Cortex of kidney (tissue), 1 donor: Measurements from ENCODE around the gene ABLIM3.

ENCODE experiments used
- DNase-seq: peaks from one replicate; lab custom pipeline; 2025; lab: John Stamatoyannopoulos, UW

The ABLIM3 gene

DNA sequence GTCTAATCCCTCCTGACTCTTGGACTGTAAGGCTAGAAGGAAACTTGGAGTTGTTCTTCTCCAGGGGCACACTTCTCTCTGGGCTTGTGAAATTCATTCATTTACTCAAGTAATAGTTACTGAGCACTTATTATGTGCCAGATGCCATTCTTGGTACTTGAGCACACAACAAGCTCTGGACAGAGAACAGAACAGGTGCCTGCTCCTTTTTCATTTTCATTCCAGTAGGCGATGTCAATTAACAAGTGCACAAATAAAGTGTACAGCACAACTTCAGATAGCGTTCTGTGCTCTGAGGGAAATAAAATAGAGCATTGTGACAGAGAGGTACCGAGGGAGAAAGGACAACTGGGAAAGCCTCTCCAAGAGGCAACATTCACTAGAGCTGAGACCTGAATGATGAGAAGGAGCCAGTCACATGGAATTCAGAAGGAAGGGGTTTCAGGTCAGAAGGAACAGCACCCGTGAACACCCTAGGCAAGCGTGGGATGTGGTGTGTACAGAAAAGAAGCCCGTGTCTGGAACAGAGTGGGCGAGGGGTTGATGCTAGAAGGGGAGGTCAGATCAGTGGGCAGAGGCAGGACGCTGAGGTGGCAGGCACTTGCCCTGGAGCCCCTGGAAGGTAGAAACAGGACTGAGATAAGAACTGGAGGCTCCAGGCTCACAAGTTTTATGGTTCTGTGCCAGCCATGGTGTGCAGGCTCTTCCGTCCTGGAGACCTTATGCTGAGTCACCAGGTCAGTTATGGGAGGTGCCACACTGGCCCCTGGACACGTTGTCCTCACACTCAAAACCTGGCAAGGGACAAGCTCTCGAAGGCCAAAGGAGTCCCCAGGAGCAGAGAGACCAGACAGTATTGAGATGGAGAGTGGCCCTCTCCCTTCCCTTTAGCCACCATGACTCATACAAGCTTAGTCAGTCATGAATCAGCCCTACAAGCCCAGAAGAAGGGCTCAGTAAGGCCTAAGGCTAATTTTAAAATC lies 7.2 kb upstream of the ABLIM3 start:
- DNase-seq = no peak

DNA sequence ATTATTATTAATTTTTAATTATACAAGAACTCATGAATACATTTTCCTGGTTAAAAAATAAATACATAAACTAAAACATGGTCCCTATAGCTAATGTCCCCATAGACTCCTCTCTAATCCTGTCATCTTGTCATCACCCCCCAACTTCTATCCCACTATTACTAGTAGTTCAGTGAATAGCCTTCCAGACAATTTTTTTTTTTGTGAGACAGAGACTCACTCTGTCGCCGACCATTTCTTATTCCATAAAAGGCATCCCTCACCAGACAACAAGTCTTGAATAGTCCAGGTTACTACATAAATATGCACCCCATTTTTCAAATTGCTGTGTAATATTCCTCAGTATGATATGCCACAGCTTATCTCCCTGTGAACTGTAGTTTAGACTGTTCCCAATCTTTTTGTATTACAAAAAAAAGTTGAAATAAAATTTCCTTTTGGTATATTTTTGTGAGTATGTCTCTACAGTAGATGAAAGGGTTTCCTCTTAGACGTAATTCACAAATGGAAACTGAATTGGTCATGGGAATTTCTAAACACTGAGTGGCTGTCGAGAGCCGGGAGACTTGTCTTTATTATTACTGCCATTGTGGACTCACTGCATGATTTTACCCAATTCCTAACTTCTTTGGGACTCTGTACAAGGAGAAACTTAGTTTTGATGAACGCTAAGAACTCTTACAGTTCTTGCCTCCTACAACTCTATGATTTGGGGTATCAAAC lies 6.4 kb upstream of the ABLIM3 start:
- DNase-seq = no peak

DNA sequence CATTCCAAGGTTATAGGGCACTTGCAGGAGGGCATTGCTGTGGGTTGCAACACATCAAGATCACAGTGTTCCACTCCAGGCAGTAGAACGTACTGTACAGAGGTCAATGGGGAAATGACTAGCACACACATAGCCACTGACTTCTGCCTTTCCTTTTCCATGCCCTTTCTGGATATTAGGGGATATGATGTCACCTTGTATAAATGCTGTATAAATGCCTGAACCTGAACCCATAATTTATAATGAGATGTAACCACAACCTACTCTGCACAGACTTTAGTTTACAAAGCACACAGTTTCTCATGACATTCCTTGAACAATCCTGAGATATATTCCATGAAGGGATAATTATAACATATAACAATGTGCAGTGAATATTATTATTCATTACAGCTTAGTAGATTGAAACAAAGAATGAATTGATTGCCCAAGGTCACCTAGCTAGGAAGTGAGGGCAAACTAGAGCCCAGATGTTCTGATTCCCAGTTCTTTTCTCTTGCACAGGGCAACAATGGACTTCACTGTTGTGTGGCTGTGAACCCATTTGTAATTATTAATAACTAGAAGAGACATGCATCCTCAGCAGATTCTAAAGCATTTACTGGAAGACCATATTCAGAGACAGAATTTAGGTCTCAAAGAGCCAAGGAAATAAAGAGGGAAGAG lies 5.6 kb upstream of the ABLIM3 start:
- no peak for DNase-seq

DNA sequence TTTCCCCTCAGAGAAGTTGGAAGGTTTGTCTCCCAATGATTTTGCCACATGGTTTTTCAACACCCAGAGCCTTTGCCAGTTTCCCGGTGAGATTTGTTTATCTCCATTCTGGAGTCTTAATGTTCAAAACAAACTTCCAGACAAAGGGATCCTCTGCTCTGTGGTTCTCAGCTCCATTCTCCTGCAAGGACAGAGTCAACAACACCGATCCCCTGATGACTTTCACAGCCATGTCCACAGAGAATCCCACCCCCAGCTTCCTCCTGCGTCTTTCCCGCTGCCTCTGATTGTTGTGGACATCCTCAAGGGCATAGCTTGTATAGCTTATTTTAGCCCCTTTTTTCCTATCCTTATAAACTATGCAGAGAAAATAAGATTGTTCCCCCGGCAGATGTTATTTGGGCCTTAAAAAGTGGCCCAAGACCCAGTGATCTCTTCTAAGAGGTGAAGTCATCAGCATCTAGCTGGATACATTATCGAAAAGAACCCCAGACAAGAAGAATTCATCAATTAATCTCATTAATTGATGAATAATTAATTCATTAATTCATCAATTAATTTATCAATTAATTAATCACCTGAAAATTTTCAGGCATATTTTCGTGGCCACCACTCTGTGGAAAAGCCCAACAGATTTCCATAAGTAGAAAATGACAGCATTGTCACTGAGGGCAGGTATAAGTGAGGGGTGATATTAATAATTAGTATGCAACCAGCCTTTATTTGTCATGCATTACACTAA lies 2.9 kb upstream of the ABLIM3 start:
- no peak for DNase-seq

DNA sequence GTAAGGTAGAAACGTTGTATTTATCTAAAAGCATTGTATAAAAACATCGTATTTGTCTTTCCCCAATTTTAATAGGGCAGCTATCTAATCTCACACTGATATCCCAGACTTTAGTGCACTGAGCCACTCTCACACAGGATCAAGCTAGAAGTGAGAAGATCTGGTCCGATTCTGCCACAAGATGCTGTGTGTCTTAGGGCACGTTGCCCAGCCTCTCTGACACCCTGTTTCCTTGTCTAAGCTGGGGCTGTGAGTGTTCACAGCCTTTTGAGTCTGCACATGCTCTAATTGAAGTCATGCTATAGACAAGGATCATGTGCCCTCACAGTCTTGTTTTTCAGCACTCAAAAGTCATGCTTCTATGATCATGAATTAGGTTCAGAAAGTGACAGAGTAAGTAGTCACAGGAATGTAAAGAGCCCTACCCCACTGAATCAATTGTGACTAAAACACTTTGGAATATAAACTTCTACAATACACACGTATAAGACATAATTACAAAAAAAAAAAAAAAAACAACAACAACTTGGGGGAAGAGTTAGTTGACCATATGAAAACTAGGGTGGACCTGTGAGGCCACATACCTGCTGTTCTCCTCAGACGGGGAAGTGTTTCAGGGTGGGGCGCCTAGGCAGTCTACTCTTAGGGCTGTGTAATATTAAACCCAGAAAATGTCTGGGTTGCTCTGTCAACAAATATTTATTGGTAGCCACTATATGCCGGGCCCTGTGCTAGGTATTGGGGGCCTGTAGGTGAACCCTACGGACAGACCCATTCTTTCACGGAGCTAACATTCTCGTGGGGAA lies 893 bp upstream of the ABLIM3 start:
- DNase-seq = no peak

DNA sequence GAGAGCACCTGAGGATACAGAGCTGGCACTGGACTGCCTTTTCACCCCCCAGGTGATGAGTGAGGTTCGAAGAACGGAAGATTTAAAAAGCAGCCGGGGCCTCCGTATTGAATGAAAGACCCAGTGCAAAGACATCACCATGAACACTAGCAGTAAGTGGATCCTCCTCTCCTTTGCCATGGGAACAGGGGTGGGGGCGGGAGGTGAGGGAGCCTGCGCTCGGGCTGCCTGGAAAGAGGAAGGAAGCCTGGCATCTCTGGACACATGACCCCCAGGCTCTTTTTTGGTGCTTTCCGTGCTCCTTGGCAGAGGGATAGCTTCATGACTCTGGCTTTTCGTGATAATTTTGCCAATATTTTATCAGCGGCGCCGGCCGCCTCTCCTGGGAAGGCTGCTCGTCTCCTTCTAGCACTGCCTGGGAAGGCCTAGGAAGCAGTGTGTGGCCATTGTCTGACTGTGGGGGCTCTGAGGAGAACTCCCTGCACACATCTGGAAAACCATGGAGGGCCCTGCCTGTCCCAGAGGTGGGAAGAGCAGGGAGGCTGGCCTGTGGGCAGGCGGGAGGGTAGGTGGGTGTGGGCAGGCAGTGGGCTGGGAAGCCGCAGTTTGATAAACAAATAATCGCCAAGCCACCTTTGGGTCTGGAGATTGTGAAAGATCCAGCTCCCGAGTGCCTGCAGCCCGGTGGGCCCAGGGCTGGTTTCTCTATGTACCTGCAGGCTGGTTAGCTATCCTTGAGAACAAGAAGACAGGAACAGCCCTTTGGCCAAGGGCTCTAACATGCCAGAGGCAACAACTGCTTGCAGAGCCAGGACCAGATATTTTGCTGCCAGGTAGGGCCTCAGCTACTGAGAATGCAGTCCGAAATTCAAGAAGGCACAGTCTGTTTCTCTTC lies 911 bp downstream of the ABLIM3 start:
- DNase-seq = no peak

DNA sequence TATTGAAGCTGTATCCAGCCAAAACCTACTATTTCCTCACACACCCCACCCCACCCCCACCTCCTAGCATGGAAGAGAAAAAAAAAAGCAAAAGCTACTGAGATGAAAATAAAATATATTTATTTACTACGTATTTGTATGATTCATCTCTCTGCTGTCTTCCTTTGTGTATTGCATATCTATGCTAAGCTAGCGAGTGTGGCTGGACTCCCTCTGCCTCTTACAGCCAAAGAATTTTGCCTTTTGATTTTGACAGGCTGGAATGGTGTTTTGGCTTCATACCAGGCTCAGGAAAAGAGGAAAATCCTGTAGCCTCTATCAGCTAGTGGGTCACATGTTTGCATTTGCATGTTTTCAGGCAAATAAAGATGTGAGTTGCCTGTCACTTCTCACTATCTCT lies 2.2 kb downstream of the ABLIM3 start:
- DNase-seq = no peak

DNA sequence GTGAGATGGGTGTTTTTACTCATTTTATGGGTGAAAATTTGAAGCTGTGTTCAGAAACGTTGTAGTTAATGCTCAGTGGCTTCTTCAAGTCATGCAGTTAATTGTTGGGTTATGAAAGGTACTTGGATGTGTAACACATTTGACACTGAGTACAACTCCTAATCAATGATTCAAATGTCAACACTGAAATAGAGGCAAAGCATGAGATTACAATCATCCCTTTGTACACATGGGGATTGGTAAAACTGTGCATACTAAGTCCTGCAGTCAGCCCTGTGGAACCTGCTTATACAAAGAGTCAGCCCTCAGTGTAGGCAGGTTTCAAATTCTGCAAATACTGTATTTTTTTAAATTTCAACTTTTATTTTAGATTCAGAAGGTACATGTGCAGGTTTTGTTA lies 3.3 kb downstream of the ABLIM3 start:
- no peak for DNase-seq

DNA sequence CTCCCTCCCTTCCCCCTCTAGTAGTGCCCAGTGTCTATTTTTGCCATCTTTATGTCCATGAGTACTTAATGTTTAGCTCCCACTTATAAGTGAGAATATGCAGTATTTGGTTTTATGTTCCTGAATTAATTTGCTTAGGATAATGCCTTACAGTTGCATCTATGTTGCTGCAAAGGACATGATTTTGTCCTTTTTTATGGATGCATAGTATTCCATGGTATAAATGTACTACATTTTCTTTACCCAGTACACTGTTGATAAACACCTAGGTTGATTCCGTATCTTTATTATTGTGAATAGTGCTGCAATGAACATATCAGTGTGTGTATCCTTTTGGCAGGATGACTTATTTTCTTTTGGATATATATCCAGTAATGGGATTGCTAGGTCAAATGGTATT lies 3.8 kb downstream of the ABLIM3 start:
- DNase-seq = no peak

DNA sequence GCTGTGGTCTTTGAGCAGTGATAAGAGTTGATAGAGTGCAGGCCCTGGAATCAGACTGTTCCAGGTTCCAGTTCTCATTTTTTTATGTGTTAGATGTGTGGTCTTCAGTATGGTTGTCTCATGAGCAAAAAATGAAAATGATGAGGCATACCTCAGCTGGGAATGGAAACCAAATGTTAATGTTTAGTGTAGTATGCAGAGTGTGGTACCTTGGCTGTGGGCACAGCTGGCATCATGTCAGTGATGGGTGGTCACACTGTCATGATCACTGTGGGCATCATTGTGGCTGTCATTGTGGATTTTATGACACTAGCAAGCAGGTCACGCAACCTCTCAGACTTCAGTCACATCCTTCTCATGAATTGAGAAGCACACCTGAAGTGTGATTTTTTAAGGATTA lies 6.4 kb downstream of the ABLIM3 start:
- no peak for DNase-seq

DNA sequence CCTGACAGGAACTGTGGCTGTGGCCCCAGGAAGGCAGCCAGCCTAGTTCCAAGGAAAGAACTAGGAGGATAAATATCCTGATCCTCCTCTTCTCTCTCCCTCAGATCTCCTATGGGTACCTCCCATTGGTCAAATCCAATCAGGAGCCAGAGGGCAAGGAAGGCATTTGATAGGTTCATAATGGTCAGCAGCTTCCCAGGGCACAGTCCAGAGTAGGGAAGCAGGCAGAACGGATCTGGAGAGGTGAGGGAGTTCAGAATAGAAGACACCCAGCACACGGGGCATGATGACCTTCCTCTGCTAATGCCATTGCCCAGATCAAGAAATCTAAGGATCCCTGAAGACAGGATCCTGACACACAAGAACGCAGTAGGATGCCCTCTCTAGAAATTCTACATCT lies 8.6 kb downstream of the ABLIM3 start:
- peak; percentile 24 for DNase-seq

DNA sequence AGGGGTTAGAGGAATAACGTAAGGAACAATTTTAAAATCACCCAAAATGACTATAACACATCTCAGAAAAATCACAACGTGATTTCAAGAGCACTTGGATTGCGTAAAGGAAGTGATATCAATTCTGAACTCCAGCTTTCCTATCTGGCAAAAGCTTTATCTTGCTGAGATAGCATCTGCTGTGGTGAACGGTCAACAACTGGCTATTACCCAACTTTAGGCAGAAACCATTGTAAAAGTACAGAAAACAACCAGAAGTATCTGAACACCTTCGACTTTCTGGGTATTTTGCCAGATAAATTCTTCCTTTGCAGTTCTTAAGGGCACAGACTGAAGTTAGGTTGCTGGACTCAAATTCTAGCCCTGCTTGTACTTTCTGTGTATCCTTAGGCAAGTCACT lies 9.2 kb downstream of the ABLIM3 start:
- no peak for DNase-seq

DNA sequence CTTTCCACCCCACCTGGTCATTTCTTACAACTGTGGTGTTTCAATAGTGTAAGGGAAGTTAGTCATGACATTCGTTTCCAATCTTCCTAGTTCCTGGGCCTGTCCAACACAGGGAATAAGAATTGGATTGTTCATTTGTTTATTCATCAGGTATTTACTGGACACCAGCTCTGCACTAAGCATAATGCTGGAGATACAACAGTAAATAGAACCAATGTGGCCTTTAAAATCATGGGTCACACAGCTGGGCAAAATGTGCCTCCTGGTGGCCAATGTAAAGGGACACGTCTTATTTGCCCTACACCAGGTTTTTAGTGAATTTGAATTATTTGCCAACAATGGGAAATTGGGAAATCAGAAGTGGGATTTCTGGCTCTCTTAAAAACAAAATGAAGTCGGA lies 10.4 kb downstream of the ABLIM3 start:
- DNase-seq = no peak

DNA sequence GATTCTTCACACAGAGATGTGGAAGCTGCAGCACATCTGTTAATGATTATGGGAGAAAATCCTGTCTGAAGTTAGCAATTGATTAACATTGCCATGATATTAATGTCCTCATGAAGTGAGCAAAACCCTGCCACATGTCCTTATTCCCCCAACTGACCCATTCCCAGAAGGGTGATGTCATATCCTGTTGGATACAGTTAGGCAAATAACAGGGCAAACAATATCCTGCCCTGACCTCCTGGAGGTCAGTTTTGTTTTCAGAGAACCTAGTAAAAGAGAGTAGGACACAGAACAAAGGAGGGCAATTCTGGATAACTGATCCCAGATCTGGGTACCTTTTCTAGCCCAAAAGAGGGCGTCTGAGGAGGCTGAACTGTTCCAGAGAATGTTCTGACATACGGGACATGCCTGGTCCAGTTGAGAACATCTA lies 11.0 kb downstream of the ABLIM3 start:
- no peak for DNase-seq

DNA sequence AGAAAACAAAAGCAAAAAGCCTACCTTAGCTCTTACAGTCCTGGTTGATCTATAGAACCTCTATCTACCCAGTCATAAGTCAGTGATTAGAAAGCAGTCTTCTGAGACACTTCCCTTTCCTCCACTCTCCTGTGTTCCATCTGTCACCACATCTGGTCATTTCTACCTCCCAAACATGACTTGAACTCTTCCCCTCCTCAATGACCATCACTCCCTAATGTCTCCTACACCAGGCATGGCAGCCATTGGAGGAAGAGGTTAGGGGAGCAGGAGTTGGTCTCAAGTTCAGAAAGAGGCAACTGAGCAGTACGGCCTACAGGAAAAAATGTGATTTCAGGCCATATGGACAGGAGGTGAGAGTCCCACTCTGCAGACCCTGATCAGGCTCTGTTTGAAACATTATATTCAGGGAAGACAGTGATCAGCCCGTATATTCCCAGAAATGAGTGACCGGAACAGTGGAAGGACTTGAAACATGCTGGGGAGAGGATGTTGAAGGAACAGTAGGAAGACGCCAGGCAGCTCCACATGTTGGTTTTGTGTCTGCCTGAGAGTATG lies 12.0 kb downstream of the ABLIM3 start:
- no peak for DNase-seq

DNA sequence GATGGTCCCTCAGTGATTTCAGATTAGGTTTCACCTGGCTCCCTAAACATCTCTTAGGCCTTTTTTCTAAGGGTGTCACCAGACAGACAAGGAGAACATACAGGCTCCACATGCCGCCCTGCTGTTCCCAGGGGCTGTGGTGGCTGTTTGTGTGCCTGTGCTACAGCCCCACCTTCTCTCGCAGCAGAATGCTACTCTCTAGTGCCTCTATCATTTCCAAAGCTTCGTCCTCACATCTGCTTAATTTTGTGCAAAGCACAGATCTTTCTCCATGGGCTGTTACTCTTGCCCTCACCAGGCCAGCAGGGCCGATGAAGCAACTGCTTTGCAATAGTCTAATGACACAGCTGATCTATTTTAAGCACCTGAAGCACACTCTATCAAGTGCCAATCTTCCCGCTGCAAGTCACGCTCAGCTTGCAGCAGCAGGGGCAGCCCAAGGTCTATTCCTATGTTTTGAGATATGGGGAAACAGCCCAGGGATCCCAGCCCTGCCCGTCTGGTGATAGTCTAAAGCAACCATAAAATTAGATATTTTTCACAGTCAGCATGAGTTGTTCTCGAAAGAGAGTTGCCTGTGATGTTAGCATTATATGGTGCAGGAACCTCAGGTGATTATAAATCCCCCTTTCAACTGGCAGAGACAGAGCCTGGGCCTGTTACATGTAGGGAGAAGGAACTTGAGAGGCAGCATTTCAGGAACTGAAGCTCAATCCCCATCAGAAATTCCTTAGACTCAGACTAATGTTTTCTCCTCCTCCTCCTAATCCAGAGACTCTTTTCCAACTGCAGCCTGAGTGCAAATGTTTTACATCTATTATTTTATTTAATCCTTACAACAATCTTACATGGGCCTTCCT lies 12.7 kb downstream of the ABLIM3 start:
- DNase-seq = no peak

DNA sequence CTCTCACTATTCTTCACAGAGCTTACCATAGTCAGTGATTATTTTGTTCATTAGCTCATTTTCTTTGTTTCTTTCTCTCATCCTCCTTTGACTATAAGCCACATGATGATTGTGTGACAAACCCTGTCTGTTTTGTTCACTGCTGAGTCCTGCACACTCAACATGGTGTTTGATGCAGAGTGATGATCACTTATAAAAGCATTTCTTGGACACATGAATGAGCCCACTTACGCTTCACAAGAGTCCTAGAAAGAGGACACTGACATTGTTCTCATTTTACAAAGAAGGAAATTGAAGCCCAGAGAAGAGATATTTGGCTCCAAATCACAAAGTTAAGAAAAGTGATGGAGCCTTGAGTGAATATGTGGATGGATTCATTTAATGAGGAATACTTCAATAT lies 13.4 kb downstream of the ABLIM3 start:
- DNase-seq = no peak

DNA sequence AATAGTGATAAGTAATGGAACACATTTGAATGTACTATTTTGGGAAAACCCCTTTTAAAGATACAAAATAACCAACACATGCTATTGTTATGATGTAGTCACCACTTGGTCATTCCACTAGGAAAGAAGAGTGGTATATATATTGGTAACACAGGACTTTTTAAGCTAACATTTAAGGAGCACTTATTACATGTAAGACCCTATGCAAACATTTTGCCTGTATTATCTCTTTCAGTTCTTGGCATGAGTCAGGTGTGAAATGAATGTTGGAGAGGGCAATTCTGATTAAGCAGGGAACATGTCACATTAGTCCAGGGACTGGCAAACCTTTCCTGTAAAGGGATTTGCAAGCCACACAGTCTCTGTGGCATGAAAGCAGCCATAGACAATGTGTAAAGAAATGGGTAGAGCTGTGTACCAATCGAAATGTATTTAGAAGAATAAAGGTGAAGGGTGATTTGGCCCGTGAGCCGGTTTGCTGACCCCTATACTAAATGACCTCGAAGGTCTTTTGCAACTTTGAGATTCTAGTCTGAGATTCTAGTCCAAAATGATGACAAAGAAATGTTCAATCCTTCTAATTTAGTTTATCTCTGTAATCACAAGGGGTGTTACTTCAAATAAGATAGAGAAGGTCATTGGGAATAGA lies 15.3 kb downstream of the ABLIM3 start:
- DNase-seq = no peak
